SIG-M5 (cell line): ENCODE measurements around the gene GABRA4.

Experiments used
- DNase-seq: peaks from one replicate; lab custom pipeline; 2025; lab: John Stamatoyannopoulos, UW

Gene GABRA4

GRCh38 chr4:46993075-46994006 lies at the start of gene GABRA4:
GABRA4 (minus strand) TSS chr4:46993581; CDS start chr4:46993424, 157 bp downstream.
- no peak for DNase-seq

- no peak for DNase-seq
Observed at GRCh38 chr4:47040828-47041227, 47.4 kb upstream of the GABRA4 start.

GRCh38 chr4:47038263-47038662 lies 44.9 kb upstream of the GABRA4 start:
- no peak for DNase-seq

GRCh38 chr4:47032405-47033106 lies 39.2 kb upstream of the GABRA4 start:
- DNase-seq = no peak

GRCh38 chr4:47031751-47032404 lies 38.5 kb upstream of the GABRA4 start:
- no peak for DNase-seq

- DNase-seq = no peak
Observed at GRCh38 chr4:47031011-47031678, 37.8 kb upstream of the GABRA4 start, which contains the start of gene GABRB1. GABRB1 (plus strand) TSS chr4:47031567.

- DNase-seq = no peak
Observed at GRCh38 chr4:47017494-47017893, 24.1 kb upstream of the GABRA4 start.

- no peak for DNase-seq
Observed at GRCh38 chr4:47017081-47017480, 23.7 kb upstream of the GABRA4 start.

GRCh38 chr4:47013373-47013772 lies 20.0 kb upstream of the GABRA4 start:
- DNase-seq = no peak

- no peak for DNase-seq
Observed at GRCh38 chr4:47012676-47013075, 19.3 kb upstream of the GABRA4 start.

GRCh38 chr4:47010912-47011446 lies 17.6 kb upstream of the GABRA4 start:
- DNase-seq = no peak

- no peak for DNase-seq
Observed at GRCh38 chr4:47010347-47010911, 17.0 kb upstream of the GABRA4 start.

GRCh38 chr4:47002580-47002979 lies 9.2 kb upstream of the GABRA4 start:
- DNase-seq = no peak

- no peak for DNase-seq
Observed at GRCh38 chr4:47000406-47000805, 7.0 kb upstream of the GABRA4 start.

- DNase-seq = no peak
Observed at GRCh38 chr4:46999566-46999965, 6.2 kb upstream of the GABRA4 start.

GRCh38 chr4:46994007-46994405 lies 625 bp upstream of the GABRA4 start:
- no peak for DNase-seq

- DNase-seq = no peak
Observed at GRCh38 chr4:46992338-46992737, 1.0 kb downstream of the GABRA4 start.

- peak; percentile 15 for DNase-seq
Observed at GRCh38 chr4:46986922-46987638, 6.3 kb downstream of the GABRA4 start.

- no peak for DNase-seq
Observed at GRCh38 chr4:46984781-46985180, 8.6 kb downstream of the GABRA4 start.

- DNase-seq = no peak
Observed at GRCh38 chr4:46980851-46981250, 12.5 kb downstream of the GABRA4 start.

- DNase-seq = no peak
Observed at GRCh38 chr4:46979726-46980125, 13.7 kb downstream of the GABRA4 start.
